ENCODE measurements around the gene SHOX. TPM values are rescaled to one million over a fixed set of nuclear protein-coding genes. Genes with fewer than 3 reads are reported as not detected.
"Not testable (repeated sequence)": the region's sequence is repeated elsewhere in the genome, so short reads cannot be mapped to it uniquely, and the experiment has no call there.

The SHOX gene
- total RNA-seq, 1 experiment from 2014 or later = not detected

- in situ Hi-C loops (cut with HindIII; ENCODE audit: low sequenced_read_pairs) = no loop called here
- no peak for DNase-seq (ENCODE audit: low spot score)
These were observed 10.6 kb upstream of the SHOX start for GRCh38 chrX:619812-620531.

GRCh38 chrX:621705-622503 is 8.7 kb upstream of the SHOX start:
- in situ Hi-C loops (cut with HindIII; ENCODE audit: low sequenced_read_pairs) = no loop called here
- no peak for DNase-seq (ENCODE audit: low spot score)

- in situ Hi-C loops (cut with HindIII; ENCODE audit: low sequenced_read_pairs); DNase-seq (ENCODE audit: low spot score): not testable (repeated sequence)
These were observed 7.8 kb upstream of the SHOX start for GRCh38 chrX:622802-623201.

- DNase-seq (ENCODE audit: low spot score) = no peak
- in situ Hi-C loops (cut with HindIII; ENCODE audit: low sequenced_read_pairs) = no loop called here
These were observed 7.4 kb upstream of the SHOX start for GRCh38 chrX:623268-623598.

GRCh38 chrX:623599-624315 is 6.8 kb upstream of the SHOX start:
- no peak for DNase-seq (ENCODE audit: low spot score)
- in situ Hi-C loops (cut with HindIII; ENCODE audit: low sequenced_read_pairs) = no loop called here

DNA sequence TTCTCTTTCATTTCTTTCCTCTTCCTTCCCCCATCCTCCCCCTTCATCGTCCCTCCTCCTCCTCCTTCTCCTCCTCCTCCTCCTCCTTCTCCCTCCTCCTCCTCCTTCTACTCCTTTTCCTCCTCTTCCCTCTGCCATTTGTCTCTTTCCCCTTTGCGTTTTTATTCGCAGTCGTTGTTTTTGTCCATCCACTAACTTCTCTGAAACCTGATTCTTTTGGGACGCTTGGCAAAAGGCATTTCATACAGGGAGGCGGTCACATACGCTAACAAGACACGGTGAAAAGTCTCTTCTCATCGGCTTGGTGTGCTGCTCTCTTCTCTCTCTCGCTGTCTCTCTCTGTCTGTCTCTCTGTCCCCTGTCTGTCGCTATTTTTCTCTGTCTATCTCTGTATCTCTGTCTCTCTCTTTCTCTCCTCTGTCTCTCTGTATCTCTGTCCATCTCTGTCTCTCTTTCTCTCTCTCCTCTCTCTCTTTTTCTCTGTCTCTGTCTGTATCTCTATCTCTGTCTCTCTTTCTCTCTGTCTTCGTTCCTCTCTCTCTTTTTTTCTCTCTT is 5.4 kb upstream of the SHOX start:
- DNase-seq (ENCODE audit: low spot score) = no peak
- in situ Hi-C loops (cut with HindIII; ENCODE audit: low sequenced_read_pairs) = no loop called here

GRCh38 chrX:626047-626446 is 4.5 kb upstream of the SHOX start:
- in situ Hi-C loops (cut with HindIII; ENCODE audit: low sequenced_read_pairs); DNase-seq (ENCODE audit: low spot score): not testable (repeated sequence)

DNA sequence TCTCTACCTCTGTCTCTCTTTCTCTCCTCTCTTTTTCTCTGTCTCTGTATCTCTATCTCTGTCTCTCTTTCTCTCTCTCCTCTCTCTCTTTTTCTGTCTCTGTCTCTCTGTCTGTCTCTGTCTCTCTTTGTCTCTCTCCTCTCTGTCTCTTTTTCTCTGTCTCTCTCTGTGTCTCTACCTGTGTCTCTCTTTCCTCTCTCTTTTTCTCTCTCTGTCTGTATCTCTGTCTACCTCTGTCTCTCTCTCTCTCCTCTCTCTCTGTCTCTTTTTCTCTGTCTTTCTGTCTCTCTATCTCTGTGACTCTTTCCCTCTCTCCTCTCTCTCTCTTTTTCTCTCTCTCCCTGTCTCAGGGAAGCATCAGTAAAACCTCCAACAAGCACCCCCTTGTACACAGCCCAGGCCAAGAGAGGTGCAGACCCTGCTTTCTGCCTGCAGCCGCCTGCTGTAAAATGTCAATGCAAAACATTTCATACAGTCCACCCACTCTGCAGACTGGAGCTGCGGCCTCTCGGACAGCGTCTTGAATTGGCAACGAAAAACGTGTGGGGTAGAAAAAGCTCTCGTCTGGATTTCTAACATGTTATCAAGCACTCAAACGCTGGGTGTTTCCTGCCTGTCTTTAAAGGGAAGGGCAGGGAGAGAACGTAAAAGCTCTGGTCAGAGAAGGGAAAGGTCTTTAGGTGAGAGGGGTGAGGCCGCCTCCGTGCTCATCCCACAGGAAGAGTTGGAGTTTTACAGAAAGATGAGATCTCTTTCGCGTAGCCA is 3.7 kb upstream of the SHOX start:
- in situ Hi-C loops (cut with HindIII; ENCODE audit: low sequenced_read_pairs) = no loop called here
- DNase-seq (ENCODE audit: low spot score) = no peak

GRCh38 chrX:627510-627981 is 3.0 kb upstream of the SHOX start:
- in situ Hi-C loops (cut with HindIII; ENCODE audit: low sequenced_read_pairs) = no loop called here
- DNase-seq (ENCODE audit: low spot score) = no peak

GRCh38 chrX:627995-628394 is 2.6 kb upstream of the SHOX start:
- in situ Hi-C loops (cut with HindIII; ENCODE audit: low sequenced_read_pairs) = no loop called here
- no peak for DNase-seq (ENCODE audit: low spot score)

DNA sequence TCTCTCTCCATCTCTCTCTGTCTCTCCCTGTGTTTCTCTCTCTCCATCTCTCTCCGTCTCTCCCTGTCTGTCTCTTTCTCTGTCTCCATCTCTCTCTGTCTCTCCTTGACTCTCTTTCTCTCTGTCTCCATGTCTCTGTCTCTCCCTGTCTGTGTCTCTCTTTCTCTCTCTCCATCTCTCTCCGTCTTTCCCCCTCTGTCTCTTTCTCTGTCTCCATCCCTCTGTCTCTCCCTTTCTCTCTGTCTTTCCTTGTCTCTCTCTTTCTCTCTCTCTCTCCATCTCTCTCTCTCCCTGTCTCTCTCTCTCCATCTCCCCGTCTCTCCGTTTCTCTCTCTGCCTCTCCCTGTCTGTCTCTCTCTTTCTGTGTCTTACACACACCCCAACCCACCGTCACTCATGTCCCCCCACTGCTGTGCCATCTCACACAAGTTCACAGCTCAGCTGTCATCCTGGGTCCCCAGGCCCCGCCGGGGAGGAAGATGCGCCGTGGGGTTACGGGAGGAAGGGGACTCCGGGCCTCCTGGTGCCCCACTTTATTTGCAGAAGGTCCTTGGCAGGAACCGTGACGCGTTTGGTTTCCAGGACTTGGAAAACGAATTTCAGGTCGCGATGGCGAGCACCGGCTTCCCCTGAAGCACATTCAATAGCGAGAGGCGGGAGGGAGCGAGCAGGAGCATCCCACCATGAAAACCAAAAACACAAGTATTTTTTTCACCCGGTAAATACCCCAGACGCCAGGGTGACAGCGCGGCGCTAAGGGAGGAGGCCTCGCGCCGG is 1.2 kb upstream of the SHOX start:
- in situ Hi-C loops (cut with HindIII; ENCODE audit: low sequenced_read_pairs) = no loop called here
- no peak for DNase-seq (ENCODE audit: low spot score)

DNA sequence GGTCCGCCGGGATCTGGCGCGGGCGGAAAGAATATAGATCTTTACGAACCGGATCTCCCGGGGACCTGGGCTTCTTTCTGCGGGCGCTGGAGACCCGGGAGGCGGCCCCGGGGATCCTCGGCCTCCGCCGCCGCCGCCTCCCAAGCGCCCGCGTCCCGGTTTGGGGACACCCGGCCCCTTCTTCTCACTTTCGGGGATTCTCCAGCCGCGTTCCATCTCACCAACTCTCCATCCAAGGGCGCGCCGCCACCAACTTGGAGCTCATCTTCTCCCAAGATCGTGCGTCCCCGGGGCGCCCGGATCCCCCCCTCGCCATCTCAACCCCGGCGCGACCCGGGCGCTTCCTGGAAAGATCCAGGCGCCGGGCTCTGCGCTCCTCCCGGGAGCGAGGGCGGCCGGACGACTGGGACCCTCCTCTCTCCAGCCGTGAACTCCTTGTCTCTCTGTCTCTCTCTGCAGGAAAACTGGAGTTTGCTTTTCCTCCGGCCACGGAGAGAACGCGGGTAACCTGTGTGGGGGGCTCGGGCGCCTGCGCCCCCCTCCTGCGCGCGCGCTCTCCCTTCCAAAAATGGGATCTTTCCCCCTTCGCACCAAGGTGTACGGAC is 482 bp upstream of the SHOX start:
- DNase-seq (ENCODE audit: low spot score) = no peak
- in situ Hi-C loops (cut with HindIII; ENCODE audit: low sequenced_read_pairs) = no loop called here

- in situ Hi-C loops (cut with HindIII; ENCODE audit: low sequenced_read_pairs) = no loop called here
These were observed 1.3 kb downstream of the SHOX start for GRCh38 chrX:631802-632365.

DNA sequence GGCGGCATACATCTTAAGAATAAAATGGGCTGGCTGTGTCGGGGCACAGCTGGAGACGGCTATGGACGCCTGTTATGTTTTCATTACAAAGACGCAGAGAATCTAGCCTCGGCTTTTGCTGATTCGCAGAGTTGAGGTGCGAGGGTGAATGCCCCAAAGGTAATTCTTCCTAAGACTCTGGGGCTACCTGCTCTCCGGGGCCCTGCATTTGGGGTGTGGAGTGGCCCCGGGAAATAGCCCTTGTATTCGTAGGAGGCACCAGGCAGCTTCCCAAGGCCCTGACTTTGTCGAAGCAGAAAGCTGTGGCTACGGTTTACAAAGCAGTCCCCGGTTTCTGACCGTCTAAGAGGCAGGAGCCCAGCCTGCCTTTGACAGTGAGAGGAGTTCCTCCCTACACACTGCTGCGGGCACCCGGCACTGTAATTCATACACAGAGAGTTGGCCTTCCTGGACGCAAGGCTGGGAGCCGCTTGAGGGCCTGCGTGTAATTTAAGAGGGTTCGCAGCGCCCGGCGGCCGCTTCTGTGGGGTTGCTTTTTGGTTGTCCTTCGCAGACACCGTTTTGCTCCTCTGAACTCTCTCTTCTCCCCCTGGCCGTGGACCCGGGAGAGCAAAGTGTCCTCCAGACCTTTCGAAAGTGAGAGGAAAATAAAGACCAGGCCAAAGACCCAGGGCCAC is 1.9 kb downstream of the SHOX start:
- DNase-seq (ENCODE audit: low spot score) = no peak

More at GRCh38 chrX:631802-632365, 1.3 kb downstream of the SHOX start:
- no peak for DNase-seq (ENCODE audit: low spot score)

GRCh38 chrX:633043-633984 is 2.7 kb downstream of the SHOX start:
- DNase-seq (ENCODE audit: low spot score) = no peak

More for the DNA sequence above, 1.9 kb downstream of the SHOX start:
- in situ Hi-C loops (cut with HindIII; ENCODE audit: low sequenced_read_pairs) = no loop called here

More at GRCh38 chrX:633043-633984, 2.7 kb downstream of the SHOX start:
- in situ Hi-C loops (cut with HindIII; ENCODE audit: low sequenced_read_pairs) = no loop called here

All from G401 (cell line).